AML-193 (cell line): Measurements from ENCODE around the gene DEFB113.
"Not testable (repeated sequence)": the region's sequence is repeated elsewhere in the genome, so short reads cannot be mapped to it uniquely, and the experiment has no call there.

Experiments used
- DNase-seq, 2 experiments: peaks; one replicate each; lab custom pipeline; 2025; lab: John Stamatoyannopoulos, UW

Gene DEFB113

GRCh38 chr6:49969605-49970004 is at the start of gene DEFB113:
TSS of gene DEFB113 (minus strand) at chr6:49969625. CDS start at chr6:49969625, 0 bp downstream.
- no peak for DNase-seq

GRCh38 chr6:50007819-50008218 is 38.4 kb upstream of the DEFB113 start:
- DNase-seq: no peak

GRCh38 chr6:50003139-50003538 is 33.7 kb upstream of the DEFB113 start:
- no peak for DNase-seq

- DNase-seq: no peak
Observed at GRCh38 chr6:49995278-49995677, 25.9 kb upstream of the DEFB113 start.

- DNase-seq: no peak
Observed at GRCh38 chr6:49988900-49989299, 19.5 kb upstream of the DEFB113 start.

- no peak for DNase-seq
Observed at GRCh38 chr6:49987749-49988148, 18.3 kb upstream of the DEFB113 start.

GRCh38 chr6:49986551-49986950 is 17.1 kb upstream of the DEFB113 start:
- no peak for DNase-seq

GRCh38 chr6:49982046-49982445 is 12.6 kb upstream of the DEFB113 start:
- no peak for DNase-seq

- no peak for DNase-seq
Observed at GRCh38 chr6:49980898-49981297, 11.5 kb upstream of the DEFB113 start.

- DNase-seq: no peak
Observed at GRCh38 chr6:49979584-49979983, 10.2 kb upstream of the DEFB113 start.

- DNase-seq: no peak
Observed at GRCh38 chr6:49978332-49979226, 9.2 kb upstream of the DEFB113 start.

- no peak for DNase-seq
Observed at GRCh38 chr6:49966823-49967222, 2.6 kb downstream of the DEFB113 start.

GRCh38 chr6:49966334-49966733 is 3.1 kb downstream of the DEFB113 start:
- DNase-seq: no peak

- DNase-seq: no peak
Observed at GRCh38 chr6:49964064-49964463, 5.4 kb downstream of the DEFB113 start, which contains the start of gene DEFB114. TSS of gene DEFB114 (minus strand) at chr6:49964164. CDS start at chr6:49964105, 59 bp downstream.

GRCh38 chr6:49958180-49958579 is 11.2 kb downstream of the DEFB113 start:
- DNase-seq: no peak

GRCh38 chr6:49955847-49956246 is 13.6 kb downstream of the DEFB113 start:
- no peak for DNase-seq

GRCh38 chr6:49951926-49952325 is 17.5 kb downstream of the DEFB113 start:
- DNase-seq: no peak

- no peak for DNase-seq
Observed at GRCh38 chr6:49950415-49950751, 19.0 kb downstream of the DEFB113 start.

GRCh38 chr6:49949062-49949461 is 20.4 kb downstream of the DEFB113 start:
- DNase-seq: no peak

GRCh38 chr6:49946835-49947234 is 22.6 kb downstream of the DEFB113 start:
- no peak for DNase-seq

GRCh38 chr6:49944068-49944467 is 25.4 kb downstream of the DEFB113 start:
- DNase-seq: not testable (repeated sequence)

GRCh38 chr6:49939993-49940498 is 29.4 kb downstream of the DEFB113 start:
- DNase-seq: no peak

GRCh38 chr6:49937811-49938210 is 31.6 kb downstream of the DEFB113 start:
- DNase-seq: no peak

- no peak for DNase-seq
Observed at GRCh38 chr6:49937017-49937416, 32.4 kb downstream of the DEFB113 start.
